Keratinocyte (primary cell): Measurements from ENCODE around the gene MRPL12. TPM values are rescaled to one million over a fixed set of nuclear protein-coding genes. Genes with fewer than 3 reads are reported as not detected.

Experiments
- DNase-seq: peaks from one replicate; pipeline ENCODE4 v3.0.0-alpha.2; 2011; ENCODE audit warnings: low read depth, missing footprints, low spot score
- FAIRE-seq: peaks from 2 replicates; lab custom pipeline; 2011; peaks lifted over from hg19 to GRCh38; lab: Jason Lieb, UNC
- H2AFZ ChIP-seq: 2 replicates; pipeline ENCODE4 v1.6.0; 2012; ENCODE audit warnings: low read length, control low read depth, inconsistent platforms; ENCODE audit not compliant: control insufficient read depth
- H3K27ac ChIP-seq: 2 replicates; pipeline ENCODE4 v1.5.1; 2011; ENCODE audit warnings: low read length; ENCODE audit not compliant: control insufficient read depth, insufficient read depth
- H3K27me3 ChIP-seq: 3 replicates; pipeline ENCODE4 v1.6.0; 2011; ENCODE audit warnings: low read length; ENCODE audit not compliant: control insufficient read depth, insufficient read depth; ENCODE audit errors: extremely low read depth
- H3K36me3 ChIP-seq, 2 experiments: 2 replicates in 1 of 2; 3 replicates in 1 of 2; pipeline ENCODE4 v1.5.1; 2011; ENCODE audit warnings: low read length in 2 of 2, mild to moderate bottlenecking in 1 of 2; ENCODE audit not compliant: control insufficient read depth in 2 of 2, insufficient read depth in 2 of 2; ENCODE audit errors: extremely low read depth in 1 of 2
- H3K4me1 ChIP-seq: 3 replicates; pipeline ENCODE4 v1.5.1; 2011; ENCODE audit warnings: low read length; ENCODE audit not compliant: control insufficient read depth, insufficient read depth; ENCODE audit errors: extremely low read depth
- H3K4me2 ChIP-seq: 3 replicates; pipeline ENCODE4 v1.6.0; 2011; ENCODE audit warnings: low read depth, low read length; ENCODE audit not compliant: control insufficient read depth, insufficient read depth; ENCODE audit errors: extremely low read depth
- H3K4me3 ChIP-seq, 3 experiments: fragments of 200-600 bp in 1 of 3; sonication (generic) in 1 of 3; 2 replicates in 2 of 3; 3 replicates in 1 of 3; pipeline ENCODE4 v1.5.1; 2011 to 2016; ENCODE audit warnings: low read length in 3 of 3, mild to moderate bottlenecking in 3 of 3, control low read depth in 2 of 3, inconsistent platforms in 1 of 3, low read depth in 1 of 3, mixed read lengths in 1 of 3, mixed run types in 1 of 3, moderate library complexity in 1 of 3; ENCODE audit not compliant: control insufficient read depth in 2 of 3, insufficient read depth in 2 of 3; ENCODE audit errors: extremely low read depth in 1 of 3
- H3K79me2 ChIP-seq: 2 replicates; pipeline ENCODE4 v1.6.0; 2012; ENCODE audit warnings: low read length; ENCODE audit not compliant: control insufficient read depth, insufficient read depth
- H3K9ac ChIP-seq: 3 replicates; pipeline ENCODE4 v1.6.0; 2011; ENCODE audit warnings: low read length; ENCODE audit not compliant: control insufficient read depth, insufficient read depth; ENCODE audit errors: extremely low read depth
- H3K9me1 ChIP-seq: 3 replicates; pipeline ENCODE4 v1.6.0; 2011; ENCODE audit warnings: low read length; ENCODE audit not compliant: control insufficient read depth, insufficient read depth; ENCODE audit errors: extremely low read depth
- H3K9me3 ChIP-seq: 2 replicates; pipeline ENCODE4 v1.5.1; 2012; ENCODE audit warnings: low read depth, low read length; ENCODE audit not compliant: control insufficient read depth
- H4K20me1 ChIP-seq: 3 replicates; pipeline ENCODE4 v1.6.0; 2011; ENCODE audit warnings: low read length; ENCODE audit not compliant: control insufficient read depth, insufficient read depth; ENCODE audit errors: extremely low read depth
- EZH2 ChIP-seq: IDR thresholded peaks from one replicate; pipeline ENCODE4 v1.6.1; 2012; ENCODE audit warnings: inconsistent platforms, mild to moderate bottlenecking, low read length, moderate library complexity
- dilution Hi-C: fragments of 300-500 bp; cut with MboI; formaldehyde crosslinking; loops from one replicate; pipeline ENCODE4 v1.7.0; 2020; ENCODE audit warnings: low sequenced_read_pairs; ENCODE audit not compliant: extremely low pct_ligation_motif_present
- polyA plus RNA-seq, 5 experiments: library from polyadenylated mRNA; depleted of rRNA in 3 of 5; stranded (reverse) in 3 of 5; stranded (forward) in 1 of 5; unstranded in 1 of 5; fragments of >200 nt; gene quantifications; 1 replicate in 1 of 5; 2 replicates in 3 of 5; 3 replicates in 1 of 5; pipeline versions ENCODE4 v1.2.1 to v1.2.3, GENCODE V29; 2011 to 2012; ENCODE audit warnings: missing spikeins in 2 of 5, low read depth in 1 of 5, low replicate concordance in 1 of 5
- TF ChIP-seq, protein P1 (sequence below), 3 experiments: IDR thresholded peaks in 1 of 3; conservative IDR thresholded peaks in 1 of 3; optimal IDR thresholded peaks in 1 of 3; 2 replicates in 2 of 3; 3 replicates in 1 of 3; pipeline versions ENCODE3 to v1.5.1; 2011; ENCODE audit warnings: low read length in 3 of 3, mild to moderate bottlenecking in 3 of 3, moderate library complexity in 2 of 3, control low read depth in 1 of 3, inconsistent platforms in 1 of 3; ENCODE audit not compliant: insufficient read depth in 2 of 3; ENCODE audit errors: extremely low read depth in 1 of 3

MRPL12 gene
- polyA plus RNA-seq, 1 donor (not counting 4 experiments of a cell fraction or from before 2014, with no cell fraction given) = 78.5 TPM

DNA sequence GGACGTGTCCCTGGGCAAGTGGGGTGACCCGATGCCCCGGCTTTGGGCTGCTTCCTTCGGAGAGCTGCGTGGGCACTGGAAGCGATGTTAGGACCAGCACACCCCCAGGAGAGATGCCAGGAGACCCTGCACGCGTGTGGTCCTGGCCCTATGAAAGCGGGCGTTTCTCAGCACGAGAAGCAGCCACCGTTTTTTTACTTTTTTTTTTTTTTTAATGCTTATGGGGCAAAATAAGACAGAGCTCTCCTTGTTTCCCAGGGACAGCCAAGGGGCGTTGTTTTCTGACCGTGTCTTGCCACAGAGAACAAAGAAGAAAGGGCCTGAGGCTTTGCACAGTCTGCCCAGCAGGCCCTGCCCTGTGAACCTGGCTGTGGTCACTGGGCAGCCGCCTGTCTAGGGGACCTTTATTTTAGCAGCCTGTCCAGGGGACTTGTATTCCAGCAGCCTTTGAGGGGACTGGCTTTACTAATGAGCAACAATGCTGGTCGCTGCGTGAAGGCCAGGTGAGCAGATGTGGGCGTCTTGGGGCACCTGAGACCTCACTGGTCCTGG is 9.9 kb downstream of the MRPL12 start:
- H3K9me1 ChIP-seq = no peaks in the 10 kb centered on the region
- H3K9me3 ChIP-seq = no peaks in the 10 kb centered on the region
- peak overlapping the region; percentile 57 to 72 (median 72) for H3K4me3 ChIP-seq
- no peak overlapping the region for H2AFZ ChIP-seq
- H3K4me1 ChIP-seq = peaks cover 23% of the 10 kb centered on the region
- dilution Hi-C loops = no loop called here
- H3K27ac ChIP-seq = peak overlapping the region; percentile 40
- H4K20me1 ChIP-seq = no peaks in the 10 kb centered on the region
- TF ChIP-seq EZH2 = no peak
- TF ChIP-seq, protein P1, sequence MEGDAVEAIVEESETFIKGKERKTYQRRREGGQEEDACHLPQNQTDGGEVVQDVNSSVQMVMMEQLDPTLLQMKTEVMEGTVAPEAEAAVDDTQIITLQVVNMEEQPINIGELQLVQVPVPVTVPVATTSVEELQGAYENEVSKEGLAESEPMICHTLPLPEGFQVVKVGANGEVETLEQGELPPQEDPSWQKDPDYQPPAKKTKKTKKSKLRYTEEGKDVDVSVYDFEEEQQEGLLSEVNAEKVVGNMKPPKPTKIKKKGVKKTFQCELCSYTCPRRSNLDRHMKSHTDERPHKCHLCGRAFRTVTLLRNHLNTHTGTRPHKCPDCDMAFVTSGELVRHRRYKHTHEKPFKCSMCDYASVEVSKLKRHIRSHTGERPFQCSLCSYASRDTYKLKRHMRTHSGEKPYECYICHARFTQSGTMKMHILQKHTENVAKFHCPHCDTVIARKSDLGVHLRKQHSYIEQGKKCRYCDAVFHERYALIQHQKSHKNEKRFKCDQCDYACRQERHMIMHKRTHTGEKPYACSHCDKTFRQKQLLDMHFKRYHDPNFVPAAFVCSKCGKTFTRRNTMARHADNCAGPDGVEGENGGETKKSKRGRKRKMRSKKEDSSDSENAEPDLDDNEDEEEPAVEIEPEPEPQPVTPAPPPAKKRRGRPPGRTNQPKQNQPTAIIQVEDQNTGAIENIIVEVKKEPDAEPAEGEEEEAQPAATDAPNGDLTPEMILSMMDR (optimal IDR thresholded peaks at IDR 0.05 in 1 of 3, IDR thresholded peaks at IDR 0.05 in 1 of 3, conservative IDR thresholded peaks at IDR 0.05 in 1 of 3; ENCODE audit: extremely low read depth in 1 of 3, insufficient read depth in 2 of 3, low read length in 3 of 3) = no peak
- H3K27me3 ChIP-seq = no peaks in the 10 kb centered on the region
- peak overlapping the region; percentile 98 for H3K4me2 ChIP-seq
- FAIRE-seq = no peak
- H3K36me3 ChIP-seq = peaks cover 9 to 10% of the 10 kb centered on the region in 2 experiments
- no peak for DNase-seq
- H3K9ac ChIP-seq = peak overlapping the region; percentile 63
- H3K79me2 ChIP-seq = peaks cover 21% of the 10 kb centered on the region

DNA sequence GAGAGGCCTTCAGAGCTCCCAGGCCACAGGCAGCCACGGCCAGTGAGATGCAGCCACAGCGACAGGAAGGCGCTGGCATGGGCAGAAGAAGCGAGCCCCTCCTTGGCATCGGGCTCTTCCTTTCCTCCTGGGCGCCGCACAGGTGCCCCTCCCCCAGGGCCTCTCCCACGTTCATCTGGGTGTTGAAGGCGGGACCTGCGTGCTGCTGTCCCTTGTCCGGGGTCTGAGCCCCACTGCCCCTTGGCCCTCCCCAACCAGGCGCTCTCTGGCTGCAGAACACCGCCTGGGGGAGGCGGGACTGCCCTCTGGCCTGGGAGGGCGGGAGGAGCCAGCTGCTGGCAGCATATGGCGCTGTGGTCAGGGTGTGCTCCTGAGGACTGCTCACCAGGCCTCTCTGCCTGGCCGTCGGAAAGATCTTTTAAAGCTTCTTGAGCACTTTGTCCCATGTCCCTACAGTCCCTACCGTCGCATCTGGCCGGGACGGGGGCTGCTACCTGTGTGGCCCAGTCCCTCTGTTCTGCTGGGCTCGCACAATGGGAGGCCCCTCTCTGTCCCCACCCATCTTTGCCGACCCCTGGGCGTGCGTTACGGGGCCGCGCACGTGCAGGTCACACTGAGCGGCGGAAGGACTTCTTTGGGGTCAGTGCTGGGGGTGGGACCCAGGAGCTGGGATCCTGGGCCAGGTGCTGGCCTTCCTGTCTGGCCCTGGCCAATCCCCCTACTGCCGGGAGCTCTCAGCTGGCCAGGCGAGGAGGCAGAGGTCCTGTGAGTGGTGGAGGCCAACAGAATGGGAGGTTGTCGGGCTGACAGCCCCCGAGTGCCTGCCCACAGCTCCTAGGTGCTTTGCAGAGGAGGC is 10.6 kb downstream of the MRPL12 start:
- dilution Hi-C loops = no loop called here
- peaks cover 21% of the 10 kb centered on the region for H3K79me2 ChIP-seq
- peak overlapping the region; percentile 98 for H3K4me2 ChIP-seq
- no peaks in the 10 kb centered on the region for H3K9me1 ChIP-seq
- H3K27me3 ChIP-seq = no peaks in the 10 kb centered on the region
- no peak overlapping the region for H3K27ac ChIP-seq
- no peaks in the 10 kb centered on the region for H3K9me3 ChIP-seq
- H3K4me3 ChIP-seq = peak overlapping the region; percentile 57 to 72 (median 72)
- H3K36me3 ChIP-seq = peaks cover 3 to 9% of the 10 kb centered on the region in 2 experiments
- peak overlapping the region; percentile 63 for H3K9ac ChIP-seq
- no peaks in the 10 kb centered on the region for H4K20me1 ChIP-seq
- peaks cover 23% of the 10 kb centered on the region for H3K4me1 ChIP-seq
- no peak for DNase-seq
- FAIRE-seq = no peak
- no peak overlapping the region for H2AFZ ChIP-seq
- no peak for TF ChIP-seq EZH2
